MM.1S (cell line): ENCODE data around the gene ZNF792.

Experiments
- EZH2 ChIP-seq: fragments of 300-600 bp; sonication (generic); optimal IDR thresholded peaks from 2 replicates; pipeline ENCODE3; 2017; ENCODE audit warnings: low read depth, mild to moderate bottlenecking, antibody characterized with exemption, low read length, mixed read lengths
- TF ChIP-seq, protein P1 (sequence below): fragments of 300-600 bp; sonication (generic); IDR thresholded peaks from 2 replicates; pipeline ENCODE4 v1.5.1; 2016; ENCODE audit warnings: antibody characterized with exemption, low read length, mixed read lengths

DNA sequence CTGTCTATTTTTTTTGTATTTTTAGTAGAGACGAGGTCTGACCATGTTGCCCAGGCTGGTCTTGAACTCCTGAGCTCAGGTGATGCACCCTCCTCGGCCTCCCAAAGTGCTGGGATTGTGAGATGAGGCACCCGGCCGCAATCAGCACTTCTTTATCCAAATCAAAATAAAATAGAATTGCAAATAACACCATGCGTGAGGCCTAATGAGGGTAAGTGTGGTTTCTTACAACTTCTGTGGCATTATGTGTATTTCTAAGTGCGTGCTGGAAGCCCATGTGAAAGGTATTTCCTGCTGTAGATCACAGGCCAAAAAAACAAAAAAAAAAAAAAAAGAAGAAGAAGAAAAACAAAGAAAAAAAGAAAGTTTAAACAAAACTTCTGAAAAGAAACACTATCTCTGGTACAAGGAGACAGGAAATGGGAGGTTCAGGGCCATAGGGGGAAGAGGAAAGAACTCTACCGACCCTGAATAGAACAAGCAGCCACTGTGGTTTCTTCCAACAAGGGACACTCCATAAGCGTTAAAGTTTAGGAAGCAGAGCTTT, 33.1 kb upstream of the ZNF792 start:
- TF ChIP-seq, protein P1, sequence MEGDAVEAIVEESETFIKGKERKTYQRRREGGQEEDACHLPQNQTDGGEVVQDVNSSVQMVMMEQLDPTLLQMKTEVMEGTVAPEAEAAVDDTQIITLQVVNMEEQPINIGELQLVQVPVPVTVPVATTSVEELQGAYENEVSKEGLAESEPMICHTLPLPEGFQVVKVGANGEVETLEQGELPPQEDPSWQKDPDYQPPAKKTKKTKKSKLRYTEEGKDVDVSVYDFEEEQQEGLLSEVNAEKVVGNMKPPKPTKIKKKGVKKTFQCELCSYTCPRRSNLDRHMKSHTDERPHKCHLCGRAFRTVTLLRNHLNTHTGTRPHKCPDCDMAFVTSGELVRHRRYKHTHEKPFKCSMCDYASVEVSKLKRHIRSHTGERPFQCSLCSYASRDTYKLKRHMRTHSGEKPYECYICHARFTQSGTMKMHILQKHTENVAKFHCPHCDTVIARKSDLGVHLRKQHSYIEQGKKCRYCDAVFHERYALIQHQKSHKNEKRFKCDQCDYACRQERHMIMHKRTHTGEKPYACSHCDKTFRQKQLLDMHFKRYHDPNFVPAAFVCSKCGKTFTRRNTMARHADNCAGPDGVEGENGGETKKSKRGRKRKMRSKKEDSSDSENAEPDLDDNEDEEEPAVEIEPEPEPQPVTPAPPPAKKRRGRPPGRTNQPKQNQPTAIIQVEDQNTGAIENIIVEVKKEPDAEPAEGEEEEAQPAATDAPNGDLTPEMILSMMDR, result no peak
- TF ChIP-seq EZH2, result no peak
